Fibroblast of lung (primary cell): ENCODE results near the gene ZNF831. TPM values are rescaled to one million over a fixed set of nuclear protein-coding genes. Genes with fewer than 3 reads are reported as not detected.

Source experiments
- DNase-seq, 2 donors: peaks; one replicate each; pipeline versions ENCODE4 v3.0.0 to v3.0.0-alpha.2; 2010; ENCODE audit warnings: low read depth in 2 of 2
- H2AFZ ChIP-seq: 2 replicates; pipeline ENCODE4 v1.5.1; 2012; ENCODE audit warnings: low read length, control low read depth, inconsistent platforms
- H3K27ac ChIP-seq: 2 replicates; pipeline ENCODE4 v1.5.1; 2011; ENCODE audit warnings: low read length, control low read depth; ENCODE audit not compliant: insufficient read depth
- H3K27me3 ChIP-seq: 2 replicates; pipeline ENCODE4 v1.5.1; 2011; ENCODE audit warnings: mild to moderate bottlenecking, low read length; ENCODE audit not compliant: control insufficient read depth, insufficient read depth
- H3K36me3 ChIP-seq: 2 replicates; pipeline ENCODE4 v1.5.1; 2011; ENCODE audit warnings: low read length; ENCODE audit not compliant: control insufficient read depth, insufficient read depth
- H3K4me1 ChIP-seq: 2 replicates; pipeline ENCODE4 v1.5.1; 2011; ENCODE audit warnings: low read length; ENCODE audit not compliant: control insufficient read depth, insufficient read depth; ENCODE audit errors: extremely low read depth
- H3K4me2 ChIP-seq: 2 replicates; pipeline ENCODE4 v1.5.1; 2011; ENCODE audit warnings: low read length, control low read depth; ENCODE audit not compliant: insufficient read depth; ENCODE audit errors: extremely low read depth
- H3K4me3 ChIP-seq, 4 experiments: fragments of 200-600 bp in 1 of 4; sonication (generic) in 1 of 4; replicated peaks in 1 of 4; 2 replicates each; pipeline ENCODE4 v1.5.1; 2011 to 2016; ENCODE audit warnings: low read length in 4 of 4, low read depth in 3 of 4, mild to moderate bottlenecking in 3 of 4, control low read depth in 2 of 4, inconsistent platforms in 1 of 4, mixed read lengths in 1 of 4; ENCODE audit not compliant: insufficient read depth in 1 of 4; ENCODE audit errors: control extremely low read depth in 1 of 4
- H3K79me2 ChIP-seq: 2 replicates; pipeline ENCODE4 v1.5.1; 2012; ENCODE audit warnings: mild to moderate bottlenecking, low read length, inconsistent platforms; ENCODE audit not compliant: control insufficient read depth, insufficient read depth
- H3K9ac ChIP-seq: 2 replicates; pipeline ENCODE4 v1.5.1; 2011; ENCODE audit warnings: mild to moderate bottlenecking, low read length, control low read depth; ENCODE audit not compliant: insufficient read depth
- H3K9me3 ChIP-seq: 2 replicates; pipeline ENCODE4 v1.5.1; 2012; ENCODE audit warnings: low read depth, low read length; ENCODE audit not compliant: control insufficient read depth, insufficient read depth
- H4K20me1 ChIP-seq: 2 replicates; pipeline ENCODE4 v1.5.1; 2011; ENCODE audit warnings: low read length; ENCODE audit not compliant: control insufficient read depth, insufficient read depth; ENCODE audit errors: extremely low read depth
- CTCF ChIP-seq, 2 donors: IDR thresholded peaks in 1 of 2; conservative IDR thresholded peaks in 1 of 2; 1 replicate in 1 of 2; 2 replicates in 1 of 2; pipeline ENCODE4 v1.5.1; 2011 to 2012; ENCODE audit warnings: low read length in 2 of 2, control low read depth in 1 of 2, inconsistent platforms in 1 of 2, low read depth in 1 of 2, mild to moderate bottlenecking in 1 of 2
- EZH2 ChIP-seq: IDR thresholded peaks from 2 replicates; pipeline ENCODE4 v1.5.1; 2012; ENCODE audit warnings: low read length, control low read depth, mild to moderate bottlenecking; ENCODE audit errors: missing control alignments
- polyA plus RNA-seq, 2 donors: library from polyadenylated mRNA; depleted of rRNA in 1 of 2; stranded (reverse) in 1 of 2; unstranded in 1 of 2; fragments of >200 nt; gene quantifications; 2 replicates each; pipeline ENCODE4 v1.2.1, GENCODE V29; 2011 to 2012; ENCODE audit warnings: missing spikeins in 1 of 2
- total RNA-seq: library from RNA; depleted of rRNA; stranded (reverse); fragments of >200 nt; gene quantifications from 2 replicates; pipeline ENCODE4 v1.2.1, GENCODE V29; 2014

The ZNF831 gene
- total and polyA plus RNA-seq, 2 donors (not counting 1 experiment from before 2014, with no cell fraction given): not detected

- no peaks in the 10 kb centered on the region for H3K79me2 ChIP-seq
- no peaks in the 10 kb centered on the region for H3K36me3 ChIP-seq
- no peak overlapping the region for H3K4me3 ChIP-seq
- no peaks in the 10 kb centered on the region for H3K4me1 ChIP-seq
- no peaks in the 10 kb centered on the region for H4K20me1 ChIP-seq
- TF ChIP-seq EZH2 (no peak), CTCF (conservative IDR thresholded peaks at IDR 0.05 in 1 of 2, IDR thresholded peaks at IDR 0.05 in 1 of 2; ENCODE audit: low read depth in 1 of 2, low read length in 2 of 2) (no peak)
- no peak for DNase-seq
- H3K9ac ChIP-seq: no peak overlapping the region
- H2AFZ ChIP-seq: no peak overlapping the region
- H3K27ac ChIP-seq: no peak overlapping the region
- H3K27me3 ChIP-seq: no peaks in the 10 kb centered on the region
- no peak overlapping the region for H3K4me2 ChIP-seq
- H3K9me3 ChIP-seq: no peaks in the 10 kb centered on the region
Measured at GRCh38 chr20:59301343-59302007, 137.9 kb downstream of the ZNF831 start.

DNA sequence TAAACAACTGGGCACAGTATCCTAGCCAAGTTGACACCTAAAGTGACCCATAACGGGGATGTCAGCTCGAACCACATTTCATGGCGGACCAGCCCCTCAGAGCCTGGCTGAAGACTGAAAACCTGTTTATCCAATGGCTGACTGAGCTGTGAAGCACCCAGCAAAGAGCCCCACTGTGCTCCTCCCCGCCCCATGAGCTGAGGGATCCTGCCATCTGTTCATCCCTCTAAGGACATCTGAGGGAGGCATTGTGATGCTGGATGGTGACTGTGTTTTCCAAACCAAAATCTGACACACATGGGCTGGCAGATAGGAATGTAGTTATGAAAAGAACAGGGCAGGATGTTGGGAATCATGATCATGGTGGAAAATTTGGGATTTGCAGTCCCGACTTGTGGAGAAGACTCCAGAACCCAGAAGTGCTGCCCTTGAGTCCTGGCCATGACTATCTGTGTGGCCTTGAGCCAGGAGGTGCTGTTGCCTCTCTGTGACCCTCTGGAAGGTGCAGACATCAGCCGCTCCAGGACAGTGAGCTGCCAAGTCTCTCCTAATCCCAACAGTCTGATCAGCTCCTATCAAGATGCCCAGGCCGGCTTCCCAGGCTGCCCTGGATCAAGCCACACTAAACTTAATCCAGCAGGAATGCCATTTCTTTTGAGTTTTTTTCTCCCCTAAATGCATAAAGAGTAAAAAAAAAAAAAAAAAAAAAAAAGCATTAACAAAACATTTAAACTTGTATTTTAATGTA, 142.5 kb downstream of the ZNF831 start:
- Histone ChIP-seq H3K9me3 (no peaks in the 10 kb centered on the region), H3K4me2 (no peak overlapping the region), H3K79me2 (no peaks in the 10 kb centered on the region), H3K4me3 (no peak overlapping the region), H3K27ac (no peak overlapping the region), H3K36me3 (no peaks in the 10 kb centered on the region), H3K9ac (no peak overlapping the region), H4K20me1 (no peaks in the 10 kb centered on the region), H3K4me1 (no peaks in the 10 kb centered on the region), H2AFZ (no peak overlapping the region), H3K27me3 (no peaks in the 10 kb centered on the region)
- no peak for DNase-seq
- TF ChIP-seq CTCF (conservative IDR thresholded peaks at IDR 0.05 in 1 of 2, IDR thresholded peaks at IDR 0.05 in 1 of 2; ENCODE audit: low read depth in 1 of 2, low read length in 2 of 2) (no peak), EZH2 (no peak)

- no peaks in the 10 kb centered on the region for H3K4me1 ChIP-seq
- no peaks in the 10 kb centered on the region for H3K27me3 ChIP-seq
- no peak overlapping the region for H3K9ac ChIP-seq
- no peaks in the 10 kb centered on the region for H3K9me3 ChIP-seq
- no peaks in the 10 kb centered on the region for H3K36me3 ChIP-seq
- no peak overlapping the region for H2AFZ ChIP-seq
- H3K4me3 ChIP-seq: no peak overlapping the region
- H3K79me2 ChIP-seq: no peaks in the 10 kb centered on the region
- DNase-seq: no peak
- H4K20me1 ChIP-seq: no peaks in the 10 kb centered on the region
- no peak overlapping the region for H3K4me2 ChIP-seq
- H3K27ac ChIP-seq: no peak overlapping the region
- TF ChIP-seq CTCF (conservative IDR thresholded peaks at IDR 0.05 in 1 of 2, IDR thresholded peaks at IDR 0.05 in 1 of 2; ENCODE audit: low read depth in 1 of 2, low read length in 2 of 2): no peak
- TF ChIP-seq EZH2: no peak
Measured at GRCh38 chr20:59307270-59307669, 143.6 kb downstream of the ZNF831 start.
